Measurements from ENCODE around the gene PHACTR1. TPM values are rescaled to one million over a fixed set of nuclear protein-coding genes. Genes with fewer than 3 reads are reported as not detected.

Gene PHACTR1
- total RNA-seq, 1 donor from 2014 or later, result 72.8 TPM

DNA sequence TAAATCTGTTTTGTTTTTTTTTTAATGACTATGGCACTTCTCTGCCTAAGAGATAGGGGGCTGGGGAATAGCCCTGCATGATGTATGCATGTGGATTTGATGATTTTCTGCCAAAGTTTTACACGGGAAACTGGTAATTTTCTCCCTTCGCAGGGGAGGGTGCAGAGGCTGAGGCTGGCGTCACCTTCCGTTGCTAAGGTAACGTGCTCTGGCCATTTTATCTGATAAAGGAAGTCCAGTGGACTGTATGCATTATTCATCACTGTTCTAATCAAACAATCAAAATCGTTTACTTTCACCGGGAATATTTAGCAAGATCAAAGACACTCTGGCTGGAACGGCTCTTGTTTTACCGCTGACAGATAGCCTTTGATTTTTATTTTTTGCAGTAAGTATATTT is 789 bp downstream of the PHACTR1 start:
- no peaks in the 10 kb centered on the region for H3K4me1 ChIP-seq
- H3K27me3 ChIP-seq, result peaks cover 19% of the 10 kb centered on the region
- H3K9me3 ChIP-seq, result no peaks in the 10 kb centered on the region
- DNase-seq (no peak), ATAC-seq (no peak)
- no peak overlapping the region for H3K4me3 ChIP-seq
- H3K27ac ChIP-seq, result no peak overlapping the region
- TF ChIP-seq, protein P1, sequence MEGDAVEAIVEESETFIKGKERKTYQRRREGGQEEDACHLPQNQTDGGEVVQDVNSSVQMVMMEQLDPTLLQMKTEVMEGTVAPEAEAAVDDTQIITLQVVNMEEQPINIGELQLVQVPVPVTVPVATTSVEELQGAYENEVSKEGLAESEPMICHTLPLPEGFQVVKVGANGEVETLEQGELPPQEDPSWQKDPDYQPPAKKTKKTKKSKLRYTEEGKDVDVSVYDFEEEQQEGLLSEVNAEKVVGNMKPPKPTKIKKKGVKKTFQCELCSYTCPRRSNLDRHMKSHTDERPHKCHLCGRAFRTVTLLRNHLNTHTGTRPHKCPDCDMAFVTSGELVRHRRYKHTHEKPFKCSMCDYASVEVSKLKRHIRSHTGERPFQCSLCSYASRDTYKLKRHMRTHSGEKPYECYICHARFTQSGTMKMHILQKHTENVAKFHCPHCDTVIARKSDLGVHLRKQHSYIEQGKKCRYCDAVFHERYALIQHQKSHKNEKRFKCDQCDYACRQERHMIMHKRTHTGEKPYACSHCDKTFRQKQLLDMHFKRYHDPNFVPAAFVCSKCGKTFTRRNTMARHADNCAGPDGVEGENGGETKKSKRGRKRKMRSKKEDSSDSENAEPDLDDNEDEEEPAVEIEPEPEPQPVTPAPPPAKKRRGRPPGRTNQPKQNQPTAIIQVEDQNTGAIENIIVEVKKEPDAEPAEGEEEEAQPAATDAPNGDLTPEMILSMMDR (IDR thresholded peaks at IDR 0.05), result no peak
- H3K36me3 ChIP-seq, result no peaks in the 10 kb centered on the region
- intact Hi-C loops (cut with DNase I), result no loop called here

DNA sequence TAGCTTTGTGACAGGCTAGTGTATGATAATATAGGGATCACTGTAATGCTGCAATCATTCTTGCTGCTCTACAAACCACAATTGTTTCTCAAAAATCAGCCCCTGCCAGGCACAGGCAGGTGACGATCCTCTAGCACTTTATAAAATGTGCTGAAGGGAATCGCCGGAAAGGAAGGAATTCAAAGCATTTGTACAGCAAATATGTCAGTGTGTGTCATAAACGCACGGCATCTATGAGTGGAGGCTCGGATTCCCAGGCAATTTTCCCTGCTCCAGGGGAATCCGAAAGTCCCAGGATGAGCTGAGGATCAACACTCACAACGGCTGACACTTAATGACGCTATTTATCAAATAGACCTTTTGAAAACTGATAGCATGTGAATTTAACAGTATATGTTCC is 1.4 kb downstream of the PHACTR1 start:
- Histone ChIP-seq H3K27me3 (peaks cover 19% of the 10 kb centered on the region), H3K4me1 (no peaks in the 10 kb centered on the region), H3K4me3 (no peak overlapping the region), H3K9me3 (no peaks in the 10 kb centered on the region), H3K36me3 (no peaks in the 10 kb centered on the region), H3K27ac (no peak overlapping the region)
- DNase-seq, result no peak
- intact Hi-C loops (cut with DNase I), result no loop called here
- TF ChIP-seq, protein P1 (IDR thresholded peaks at IDR 0.05), result no peak
- no peak for ATAC-seq

DNA sequence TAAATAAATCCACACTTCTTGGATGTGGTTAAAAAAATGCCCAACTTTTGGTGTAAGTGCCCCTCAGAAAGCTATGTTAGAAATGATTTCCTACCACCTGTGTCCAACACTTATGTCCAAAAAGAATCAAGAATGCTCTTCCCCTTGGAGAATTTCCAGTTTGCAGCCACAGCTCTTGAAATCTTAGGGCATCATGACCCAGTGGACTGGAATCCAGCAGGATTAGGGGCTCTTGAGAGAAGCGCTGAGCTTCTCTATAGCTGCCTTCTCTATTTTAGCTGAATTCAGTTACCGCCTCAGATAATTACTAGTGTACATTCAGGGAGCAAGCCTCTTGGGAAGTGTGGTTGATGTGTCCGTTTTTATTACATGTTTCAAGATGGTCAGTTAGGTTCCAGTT is 2.5 kb downstream of the PHACTR1 start:
- TF ChIP-seq, protein P1 (IDR thresholded peaks at IDR 0.05), result no peak
- H3K27ac ChIP-seq, result no peak overlapping the region
- no peaks in the 10 kb centered on the region for H3K36me3 ChIP-seq
- no peak for DNase-seq
- no peaks in the 10 kb centered on the region for H3K9me3 ChIP-seq
- intact Hi-C loops (cut with DNase I), result no loop called here
- no peaks in the 10 kb centered on the region for H3K4me1 ChIP-seq
- H3K27me3 ChIP-seq, result peaks cover 19% of the 10 kb centered on the region
- no peak for ATAC-seq
- H3K4me3 ChIP-seq, result no peak overlapping the region

DNA sequence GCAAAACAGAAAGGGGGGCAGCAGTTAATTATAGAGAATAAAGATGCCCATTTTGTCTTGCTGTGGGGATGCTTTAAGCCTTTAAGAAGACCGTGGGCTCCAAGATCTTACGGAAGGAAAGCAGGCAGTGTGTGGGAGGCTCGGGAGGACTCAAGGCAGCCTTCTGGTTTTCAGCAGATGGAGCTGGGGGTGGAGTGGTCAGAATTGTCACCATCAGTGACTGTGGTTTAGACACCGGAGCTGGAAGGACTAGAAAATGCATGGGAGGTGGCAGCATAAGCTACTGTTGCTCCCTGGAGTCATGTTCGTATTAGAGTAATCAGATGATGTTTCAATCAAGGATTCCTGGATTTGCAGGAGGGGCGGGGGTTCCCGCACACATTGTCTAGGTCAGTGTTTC is 3.7 kb downstream of the PHACTR1 start:
- TF ChIP-seq, protein P1 (IDR thresholded peaks at IDR 0.05), result no peak
- DNase-seq (no peak), ATAC-seq (no peak)
- Histone ChIP-seq H3K27ac (no peak overlapping the region), H3K4me1 (no peaks in the 10 kb centered on the region), H3K9me3 (no peaks in the 10 kb centered on the region), H3K27me3 (peaks cover 12% of the 10 kb centered on the region), H3K4me3 (no peak overlapping the region), H3K36me3 (no peaks in the 10 kb centered on the region)
- intact Hi-C loops (cut with DNase I), result no loop called here

DNA sequence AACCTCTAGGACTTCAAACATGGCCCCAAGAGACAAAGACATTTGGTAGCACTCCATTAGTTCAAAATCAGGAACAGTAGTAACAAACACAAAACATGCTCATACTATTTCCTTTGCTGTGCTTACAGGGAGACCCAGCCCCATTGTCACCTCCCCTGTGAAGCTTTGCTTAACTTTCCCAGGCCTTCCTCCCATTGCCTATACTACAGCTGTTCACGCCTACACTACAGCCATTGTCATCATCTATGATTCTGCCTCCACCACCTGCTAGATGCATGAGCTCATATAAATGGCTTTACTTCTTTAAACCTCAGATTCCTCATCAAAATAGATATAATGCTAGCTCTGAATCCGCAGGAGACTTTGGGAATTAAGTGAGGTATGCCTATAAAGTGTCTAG is 8.7 kb downstream of the PHACTR1 start:
- ATAC-seq, result no peak

More for the DNA sequence above, 8.7 kb downstream of the PHACTR1 start:
- Histone ChIP-seq H3K27me3 (peaks cover 8% of the 10 kb centered on the region), H3K36me3 (no peaks in the 10 kb centered on the region), H3K4me1 (no peaks in the 10 kb centered on the region), H3K27ac (no peak overlapping the region), H3K9me3 (no peaks in the 10 kb centered on the region), H3K4me3 (no peak overlapping the region)
- intact Hi-C loops (cut with DNase I), result no loop called here
- TF ChIP-seq, protein P1 (IDR thresholded peaks at IDR 0.05), result no peak
- DNase-seq, result no peak

Measured in upper lobe of right lung (tissue), 1 donor.